Spleen (tissue), 7 donors: ENCODE measurements around the gene PRSS35.

ENCODE experiments used
- CTCF ChIP-seq, 11 experiments: fragments of 200-600 bp in 7 of 11; fragments of 450-650 bp in 4 of 11; sonication (generic) in 4 of 11; IDR thresholded peaks in 8 of 11; conservative IDR thresholded peaks in 3 of 11; 1 replicate in 7 of 11; 2 replicates in 4 of 11; pipeline versions ENCODE4 v1.4.0 to v1.8.0; 2016 to 2021; ENCODE audit warnings: antibody characterized with exemption in 11 of 11, inconsistent platforms in 4 of 11, mild to moderate bottlenecking in 1 of 11
- POLR2A ChIP-seq, 3 donors: fragments of 450-650 bp; IDR thresholded peaks; one replicate each; pipeline ENCODE4 v1.5.1; 2017; ENCODE audit warnings: antibody characterized with exemption in 3 of 3, mild to moderate bottlenecking in 1 of 3
- POLR2AphosphoS5 ChIP-seq, 3 donors: sonication (generic); formaldehyde crosslinking; IDR thresholded peaks; one replicate each; pipeline ENCODE4 v1.5.1; 2017; ENCODE audit warnings: antibody characterized with exemption in 3 of 3
- donor health status: DM: no; HTN: no; CAD: no; lungs with moderate emphysema.
- donor health status: DM: no; HTN: no; CAD: no.
- donor health status: DM: no; HTN: no; CAD: no.

- no peak for TF ChIP-seq CTCF (IDR thresholded peaks at IDR 0.05 in 8 of 11, conservative IDR thresholded peaks at IDR 0.05 in 3 of 11)
- TF ChIP-seq POLR2A (IDR thresholded peaks at IDR 0.05): no peak
- TF ChIP-seq POLR2AphosphoS5 (IDR thresholded peaks at IDR 0.05): no peak
These were observed 38.0 kb upstream of the PRSS35 start for GRCh38 chr6:83474309-83474708.
